GM12875 (cell line): ENCODE results near the gene CYB5R4.

Experiments
- H3K4me3 ChIP-seq: one replicate; pipeline ENCODE4 v1.5.1; 2011; ENCODE audit warnings: low read depth, low read length, control low read depth
- CTCF ChIP-seq: IDR thresholded peaks from 2 replicates; pipeline ENCODE4 v1.5.1; 2011; ENCODE audit warnings: low read depth, mild to moderate bottlenecking, control low read depth, inconsistent platforms, low read length, moderate library complexity, borderline replicate concordance; ENCODE audit not compliant: insufficient read depth

Gene CYB5R4

GRCh38 chr6:83852528-83853177 lies 6.8 kb upstream of the CYB5R4 start:
- TF ChIP-seq CTCF = no peak
- H3K4me3 ChIP-seq = no peak overlapping the region

GRCh38 chr6:83853178-83854000 lies 6.1 kb upstream of the CYB5R4 start, which contains the start of gene RIPPLY2:
Gene RIPPLY2, plus strand, starts transcription at chr6:83853360. Its CDS starts 57 bp downstream, at chr6:83853417.
- TF ChIP-seq CTCF = no peak
- no peak within 1 kb of the TSS for H3K4me3 ChIP-seq

GRCh38 chr6:83854001-83854501 lies 5.4 kb upstream of the CYB5R4 start:
- TF ChIP-seq CTCF = no peak
- H3K4me3 ChIP-seq = no peak overlapping the region

GRCh38 chr6:83854766-83855165 lies 4.7 kb upstream of the CYB5R4 start:
- H3K4me3 ChIP-seq = no peak overlapping the region
- no peak for TF ChIP-seq CTCF

GRCh38 chr6:83860359-83860755 lies 868 bp downstream of the CYB5R4 start:
- H3K4me3 ChIP-seq = peak overlapping the region; percentile 77
- no peak for TF ChIP-seq CTCF

GRCh38 chr6:83860782-83861495 lies 1.4 kb downstream of the CYB5R4 start:
- TF ChIP-seq CTCF = no peak
- peak overlapping the region; percentile 77 for H3K4me3 ChIP-seq
